Ovary (tissue), 3 donors: ENCODE results near the gene KRTAP5-6.

Experiments used
- EP300 ChIP-seq: sonication (generic); formaldehyde crosslinking; IDR thresholded peaks from one replicate; pipeline ENCODE4 v1.6.1; 2017; ENCODE audit warnings: antibody characterized with exemption
- POLR2A ChIP-seq: fragments of 450-650 bp; IDR thresholded peaks from one replicate; pipeline ENCODE4 v1.6.1; 2017; ENCODE audit warnings: antibody characterized with exemption, mild to moderate bottlenecking, moderate library complexity
- TF ChIP-seq, protein P1 (sequence below), 3 donors: fragments of 450-650 bp in 2 of 3; fragments of 200-600 bp in 1 of 3; IDR thresholded peaks; one replicate each; pipeline versions ENCODE4 v1.5.1 to v1.8.0; 2016 to 2022; ENCODE audit warnings: antibody characterized with exemption in 3 of 3, mild to moderate bottlenecking in 1 of 3
- donor health status: DM: no; HTN: no; CAD: no.

DNA sequence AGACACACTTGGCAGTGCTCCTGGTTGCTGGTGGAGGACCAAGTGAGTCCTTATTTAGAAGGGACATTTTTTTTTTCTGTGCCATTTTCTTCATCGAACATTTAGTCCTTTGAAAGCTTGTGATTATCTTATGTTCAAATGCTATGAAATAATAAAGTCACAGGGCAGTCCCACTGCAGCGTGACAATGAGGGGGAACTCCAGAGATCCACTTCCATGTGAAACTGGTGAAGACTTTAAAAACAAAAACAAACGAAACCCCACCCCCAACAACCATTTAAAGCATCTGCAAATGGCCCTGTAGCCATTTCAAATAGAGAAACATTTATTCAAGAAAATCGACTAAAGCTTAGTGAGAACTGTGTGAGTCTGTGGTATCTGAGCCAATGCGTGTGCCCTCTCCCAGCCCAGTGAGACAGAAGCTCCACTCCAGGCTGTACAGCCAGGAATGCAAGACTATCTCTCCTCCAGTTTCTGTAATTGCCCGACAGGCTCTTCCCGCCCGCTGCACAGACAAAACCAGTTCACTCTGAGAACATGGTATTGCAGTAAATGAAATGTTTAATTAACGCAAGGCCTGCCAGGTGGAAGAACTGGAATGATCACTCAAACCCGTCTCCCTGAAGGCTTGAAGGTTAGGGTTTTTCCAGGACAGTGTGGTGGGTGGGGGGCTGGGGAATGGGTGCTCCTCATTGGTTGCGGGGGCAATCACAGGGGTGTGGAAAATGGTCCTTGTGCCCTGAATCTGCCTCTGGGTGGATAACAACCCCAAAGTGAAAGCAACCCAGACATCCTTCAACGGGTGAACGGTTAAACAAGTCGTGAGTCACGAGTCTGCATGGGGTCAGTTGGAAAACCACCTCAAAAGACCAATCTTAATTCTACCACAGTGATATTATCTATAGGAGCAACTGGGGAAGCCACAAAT lies 8.4 kb downstream of the KRTAP5-6 start:
- TF ChIP-seq POLR2A (no peak), EP300 (no peak)
- TF ChIP-seq, protein P1, sequence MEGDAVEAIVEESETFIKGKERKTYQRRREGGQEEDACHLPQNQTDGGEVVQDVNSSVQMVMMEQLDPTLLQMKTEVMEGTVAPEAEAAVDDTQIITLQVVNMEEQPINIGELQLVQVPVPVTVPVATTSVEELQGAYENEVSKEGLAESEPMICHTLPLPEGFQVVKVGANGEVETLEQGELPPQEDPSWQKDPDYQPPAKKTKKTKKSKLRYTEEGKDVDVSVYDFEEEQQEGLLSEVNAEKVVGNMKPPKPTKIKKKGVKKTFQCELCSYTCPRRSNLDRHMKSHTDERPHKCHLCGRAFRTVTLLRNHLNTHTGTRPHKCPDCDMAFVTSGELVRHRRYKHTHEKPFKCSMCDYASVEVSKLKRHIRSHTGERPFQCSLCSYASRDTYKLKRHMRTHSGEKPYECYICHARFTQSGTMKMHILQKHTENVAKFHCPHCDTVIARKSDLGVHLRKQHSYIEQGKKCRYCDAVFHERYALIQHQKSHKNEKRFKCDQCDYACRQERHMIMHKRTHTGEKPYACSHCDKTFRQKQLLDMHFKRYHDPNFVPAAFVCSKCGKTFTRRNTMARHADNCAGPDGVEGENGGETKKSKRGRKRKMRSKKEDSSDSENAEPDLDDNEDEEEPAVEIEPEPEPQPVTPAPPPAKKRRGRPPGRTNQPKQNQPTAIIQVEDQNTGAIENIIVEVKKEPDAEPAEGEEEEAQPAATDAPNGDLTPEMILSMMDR (IDR thresholded peaks at IDR 0.05) = no peak
